ENCODE data around the gene RBM48.

GRCh38 chr7:92498557-92498956, 30.0 kb upstream of the RBM48 start:
- no peak for TF ChIP-seq CTCF (IDR thresholded peaks at IDR 0.05)
- no peak for TF ChIP-seq POLR2AphosphoS5 (IDR thresholded peaks at IDR 0.05)
- no peak for TF ChIP-seq EP300 (IDR thresholded peaks at IDR 0.05)
